ENCODE measurements around the gene FAM174B.
A peak's percentile ranks its signal among the peaks of the same experiment; 100 is the strongest.

FAM174B gene

GRCh38 chr15:92606126-92606835, 49.3 kb downstream of the FAM174B start:
- DNase-seq (ENCODE audit: low read depth in 1 of 2, low spot score in 1 of 2) = no peak
- no peak for TF ChIP-seq JUND (IDR thresholded peaks at IDR 0.05; ENCODE audit: low read depth)
- in situ Hi-C loops (cut with HindIII; ENCODE audit: low pct_unique_long_range_greater_than_20kb, low sequenced_read_pairs) = no loop called here

- TF ChIP-seq JUND (IDR thresholded peaks at IDR 0.05; ENCODE audit: low read depth) = no peak
- no peak for DNase-seq (ENCODE audit: low read depth in 1 of 2, low spot score in 1 of 2)
- in situ Hi-C loops (cut with HindIII; ENCODE audit: low pct_unique_long_range_greater_than_20kb, low sequenced_read_pairs) = no loop called here
These were observed 50.2 kb downstream of the FAM174B start for GRCh38 chr15:92605225-92605944.

- DNase-seq (ENCODE audit: low read depth in 1 of 2, low spot score in 1 of 2) = no peak
- TF ChIP-seq JUND (IDR thresholded peaks at IDR 0.05; ENCODE audit: low read depth) = no peak
- in situ Hi-C loops (cut with HindIII; ENCODE audit: low pct_unique_long_range_greater_than_20kb, low sequenced_read_pairs) = no loop called here
These were observed 51.7 kb downstream of the FAM174B start for GRCh38 chr15:92603743-92604470.

GRCh38 chr15:92603278-92603677, 52.3 kb downstream of the FAM174B start:
- in situ Hi-C loops (cut with HindIII; ENCODE audit: low pct_unique_long_range_greater_than_20kb, low sequenced_read_pairs) = no loop called here
- DNase-seq (ENCODE audit: low read depth in 1 of 2, low spot score in 1 of 2) = no peak
- no peak for TF ChIP-seq JUND (IDR thresholded peaks at IDR 0.05; ENCODE audit: low read depth)

- in situ Hi-C loops (cut with HindIII; ENCODE audit: low pct_unique_long_range_greater_than_20kb, low sequenced_read_pairs) = no loop called here
These were observed 53.3 kb downstream of the FAM174B start for GRCh38 chr15:92602267-92602593.

GRCh38 chr15:92601592-92602266, 53.8 kb downstream of the FAM174B start:
- TF ChIP-seq JUND (IDR thresholded peaks at IDR 0.05; ENCODE audit: low read depth) = no peak
- DNase-seq (ENCODE audit: low read depth in 1 of 2, low spot score in 1 of 2) = no peak
- in situ Hi-C loops (cut with HindIII; ENCODE audit: low pct_unique_long_range_greater_than_20kb, low sequenced_read_pairs) = no loop called here

More at GRCh38 chr15:92602267-92602593, 53.3 kb downstream of the FAM174B start:
- no peak for TF ChIP-seq JUND (IDR thresholded peaks at IDR 0.05; ENCODE audit: low read depth)
- no peak for DNase-seq (ENCODE audit: low read depth in 1 of 2, low spot score in 1 of 2)

- in situ Hi-C loops (cut with HindIII; ENCODE audit: low pct_unique_long_range_greater_than_20kb, low sequenced_read_pairs) = no loop called here
- no peak for TF ChIP-seq JUND (IDR thresholded peaks at IDR 0.05; ENCODE audit: low read depth)
- no peak for DNase-seq (ENCODE audit: low read depth in 1 of 2, low spot score in 1 of 2)
These were observed 54.7 kb downstream of the FAM174B start for GRCh38 chr15:92600856-92601255.

- no peak for TF ChIP-seq JUND (IDR thresholded peaks at IDR 0.05; ENCODE audit: low read depth)
- in situ Hi-C loops (cut with HindIII; ENCODE audit: low pct_unique_long_range_greater_than_20kb, low sequenced_read_pairs) = no loop called here
- DNase-seq (ENCODE audit: low read depth in 1 of 2, low spot score in 1 of 2) = no peak
These were observed 56.1 kb downstream of the FAM174B start for GRCh38 chr15:92599394-92599970.

GRCh38 chr15:92597548-92597947, 58.0 kb downstream of the FAM174B start:
- in situ Hi-C loops (cut with HindIII; ENCODE audit: low pct_unique_long_range_greater_than_20kb, low sequenced_read_pairs) = no loop called here
- no peak for TF ChIP-seq JUND (IDR thresholded peaks at IDR 0.05; ENCODE audit: low read depth)
- no peak for DNase-seq (ENCODE audit: low read depth in 1 of 2, low spot score in 1 of 2)

- no peak for TF ChIP-seq JUND (IDR thresholded peaks at IDR 0.05; ENCODE audit: low read depth)
- peak in 1 of 2 experiments; percentile 71 for DNase-seq (ENCODE audit: low read depth in 1 of 2, low spot score in 1 of 2)
- in situ Hi-C loops (cut with HindIII; ENCODE audit: low pct_unique_long_range_greater_than_20kb, low sequenced_read_pairs) = no loop called here
These were observed 59.0 kb downstream of the FAM174B start for GRCh38 chr15:92596623-92597022.

GRCh38 chr15:92595506-92596381, 59.8 kb downstream of the FAM174B start:
- in situ Hi-C loops (cut with HindIII; ENCODE audit: low pct_unique_long_range_greater_than_20kb, low sequenced_read_pairs) = no loop called here
- no peak for DNase-seq (ENCODE audit: low read depth in 1 of 2, low spot score in 1 of 2)
- TF ChIP-seq JUND (IDR thresholded peaks at IDR 0.05; ENCODE audit: low read depth) = no peak

Measured in T47D (cell line).